ENCODE data around the gene TRMT44.
"Not testable (repeated sequence)": the region's sequence is repeated elsewhere in the genome, so short reads cannot be mapped to it uniquely, and the experiment has no call there.

TRMT44 gene

DNA sequence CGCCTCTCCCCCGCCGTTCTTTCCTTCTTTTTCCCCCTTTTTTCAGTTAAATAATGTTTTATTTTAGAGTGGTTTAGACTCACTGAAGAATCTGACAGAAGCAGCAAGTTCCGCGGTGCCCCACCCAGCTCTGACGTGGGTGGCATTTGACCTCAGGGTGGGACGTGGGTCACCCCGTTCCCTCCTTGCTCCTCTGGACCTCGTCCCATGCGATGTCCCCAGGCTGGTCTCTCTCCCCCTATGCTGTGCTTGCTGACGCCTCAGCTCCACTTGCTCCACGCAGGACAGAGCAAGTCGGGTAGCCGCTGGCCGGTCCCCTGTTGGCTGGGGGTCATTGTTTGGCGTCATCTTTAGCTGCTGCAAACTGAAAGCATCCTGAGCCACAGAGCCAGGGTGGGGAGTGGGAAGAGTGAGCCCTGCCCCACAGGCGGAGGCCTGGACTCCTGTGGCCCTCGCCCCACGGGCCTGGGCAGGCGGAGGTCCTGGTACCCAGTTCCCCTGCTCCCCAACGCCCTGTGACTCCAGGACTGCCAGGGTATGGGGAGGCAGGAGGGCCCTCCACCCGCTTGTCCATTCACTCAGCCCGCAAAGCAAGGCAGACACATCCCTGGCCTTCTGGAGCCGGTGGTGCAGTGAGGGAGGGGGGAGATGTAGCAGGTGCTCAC, 30.8 kb downstream of the TRMT44 start:
- DNase-seq = no peak

DNA sequence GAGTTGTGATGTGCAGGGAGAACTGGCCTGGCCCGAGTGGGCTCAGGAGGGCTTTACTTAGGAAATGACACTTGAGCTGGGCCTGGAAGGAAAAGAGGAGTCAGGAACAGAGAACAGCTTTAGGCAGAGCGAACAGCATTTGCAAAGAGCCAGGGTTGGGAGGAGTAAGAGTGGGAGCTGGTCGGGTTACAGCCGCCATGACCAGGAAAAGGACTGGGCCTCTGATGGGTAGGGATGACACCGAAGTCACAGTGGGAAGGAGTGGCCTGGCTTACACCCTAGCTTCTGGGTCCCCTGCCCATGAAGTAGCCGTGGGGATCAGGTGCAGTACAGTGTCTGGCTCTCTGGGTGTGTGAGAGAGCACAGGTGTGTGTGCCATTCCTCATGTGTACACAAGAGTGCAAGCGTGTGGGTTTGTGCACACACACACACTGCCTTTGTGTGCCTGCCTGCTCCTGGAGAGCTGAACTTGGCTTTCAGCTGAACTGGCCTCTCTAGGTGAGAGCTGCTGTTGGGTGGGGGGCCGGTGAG, 31.6 kb downstream of the TRMT44 start:
- no peak for DNase-seq

- DNase-seq = no peak
Measured at GRCh38 chr4:8472689-8473197, 32.2 kb downstream of the TRMT44 start.

DNA sequence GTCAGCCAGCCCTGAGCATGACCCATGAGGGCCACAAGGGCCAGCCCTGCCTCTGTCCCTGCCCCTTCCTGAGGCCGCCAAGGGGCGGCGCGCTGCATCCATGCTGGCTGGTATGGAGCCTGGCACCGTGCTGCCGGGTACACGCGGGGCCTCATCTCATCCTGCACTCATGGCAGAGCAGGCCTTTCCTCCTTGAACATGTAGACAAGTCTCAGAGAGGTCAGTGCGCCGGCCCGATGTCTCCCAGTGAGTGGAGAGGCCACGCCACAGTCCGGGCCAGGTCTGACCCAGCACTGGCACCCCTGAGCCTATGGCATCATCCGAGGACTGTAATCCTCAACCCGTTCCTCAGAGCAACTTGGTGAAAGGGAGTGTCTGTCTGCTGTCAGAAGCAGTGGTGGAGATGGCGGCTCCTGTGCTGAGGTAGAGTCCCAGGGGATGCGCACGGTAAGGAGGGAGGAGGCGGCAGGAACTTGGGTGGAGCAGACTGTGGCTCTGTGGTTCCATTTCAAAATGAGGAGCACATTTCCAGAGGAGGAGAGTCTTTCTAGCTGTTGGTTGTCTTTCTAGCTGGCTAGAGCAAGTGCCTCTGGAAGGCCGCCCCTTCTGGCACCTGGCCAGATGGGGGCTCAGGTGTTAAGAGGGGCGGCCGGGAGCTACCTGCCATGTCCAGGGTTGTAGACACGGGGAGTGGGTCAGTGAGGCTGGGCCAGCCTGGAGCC, 32.8 kb downstream of the TRMT44 start:
- no peak for DNase-seq

DNA sequence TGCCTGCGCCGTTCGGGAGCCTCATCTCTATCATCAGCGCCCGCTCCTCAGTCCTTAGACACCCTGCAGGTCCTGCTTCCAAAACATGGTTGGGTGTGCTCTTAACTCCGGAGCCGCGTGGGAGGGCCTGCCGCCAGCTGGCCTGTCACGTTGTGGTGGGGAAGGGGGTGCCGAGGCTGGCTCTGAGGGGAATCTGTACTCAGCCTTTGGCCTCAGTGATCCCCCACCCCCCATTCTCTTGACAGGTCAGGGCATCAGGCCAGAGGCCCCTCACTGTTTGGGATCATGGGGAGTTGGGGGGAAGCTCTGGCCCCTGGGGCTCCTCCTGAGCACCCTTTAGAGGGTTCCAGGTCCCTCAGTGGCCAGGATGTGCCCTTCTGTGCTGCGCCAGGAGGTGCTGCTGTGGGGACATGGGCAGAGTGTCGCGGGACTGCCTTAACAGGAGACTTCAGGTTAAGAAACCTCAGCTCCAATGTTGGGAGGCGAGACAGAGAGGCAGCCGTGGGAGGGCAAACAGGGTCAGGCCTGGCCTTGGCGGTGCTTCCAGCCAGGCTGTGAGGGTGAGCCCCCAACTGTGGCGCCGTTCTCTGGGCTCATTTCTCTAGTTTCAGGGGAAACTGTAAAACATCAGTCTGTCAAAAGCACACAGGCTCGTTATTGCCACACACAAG, 33.5 kb downstream of the TRMT44 start:
- DNase-seq = no peak

DNA sequence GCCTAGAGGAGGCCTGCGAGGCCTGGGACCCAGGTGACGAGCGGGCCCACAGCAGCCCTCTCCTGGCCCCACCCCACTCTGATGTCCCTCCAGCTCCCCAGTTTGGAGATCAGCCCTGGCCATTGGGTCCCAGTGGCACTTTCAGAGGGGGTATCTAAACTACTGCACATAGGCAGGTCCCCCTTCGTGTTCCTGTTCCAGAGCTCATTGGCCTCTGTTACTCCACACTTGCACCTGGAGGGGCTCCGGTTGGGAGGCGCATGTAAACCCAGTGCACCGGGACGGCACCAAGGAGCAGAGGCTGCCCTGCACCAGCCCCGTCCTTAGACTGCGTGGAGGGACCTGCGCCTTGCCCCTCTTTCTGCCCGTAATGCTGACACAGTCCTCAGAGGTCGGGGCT, 34.3 kb downstream of the TRMT44 start:
- no peak for DNase-seq

DNA sequence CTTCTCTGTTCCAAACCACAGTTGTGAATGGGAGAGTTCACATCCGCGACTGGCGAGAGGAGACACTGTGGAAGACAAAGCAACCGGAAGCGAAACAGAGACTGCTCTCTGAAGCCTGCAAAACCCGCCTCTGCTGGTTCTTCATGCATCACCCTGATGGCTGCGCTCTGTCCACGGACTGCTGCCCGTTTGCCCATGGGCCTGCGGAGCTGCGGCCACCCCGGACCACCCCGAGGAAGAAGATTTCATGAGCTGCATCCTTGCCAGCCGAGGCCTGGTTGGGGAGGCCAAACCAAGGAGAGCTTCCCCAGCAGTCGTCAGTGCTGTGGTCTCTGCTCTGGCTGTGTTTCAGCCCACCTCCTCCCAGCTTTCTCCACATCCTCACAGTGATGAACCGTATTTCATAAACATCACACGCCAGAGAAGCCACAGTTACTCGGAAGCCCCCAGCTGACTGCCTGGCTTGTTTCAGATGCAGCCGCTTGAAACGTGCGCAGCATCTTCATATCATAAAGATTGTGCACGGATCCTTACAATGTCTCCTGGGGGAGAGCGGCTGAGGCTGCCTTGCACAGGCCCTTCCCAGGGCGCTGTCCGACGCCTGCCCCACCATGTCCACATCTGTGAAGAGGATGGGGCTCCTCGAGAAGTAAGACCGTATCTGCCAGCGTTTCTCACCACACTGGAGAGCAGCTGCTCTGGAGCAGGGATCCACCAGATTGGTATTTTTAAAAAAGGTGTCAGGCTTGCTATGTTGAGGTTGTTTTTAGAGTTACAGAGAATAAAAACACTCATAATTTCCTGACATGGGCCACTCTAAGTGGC, 35.4 kb downstream of the TRMT44 start:
- DNase-seq = no peak

DNA sequence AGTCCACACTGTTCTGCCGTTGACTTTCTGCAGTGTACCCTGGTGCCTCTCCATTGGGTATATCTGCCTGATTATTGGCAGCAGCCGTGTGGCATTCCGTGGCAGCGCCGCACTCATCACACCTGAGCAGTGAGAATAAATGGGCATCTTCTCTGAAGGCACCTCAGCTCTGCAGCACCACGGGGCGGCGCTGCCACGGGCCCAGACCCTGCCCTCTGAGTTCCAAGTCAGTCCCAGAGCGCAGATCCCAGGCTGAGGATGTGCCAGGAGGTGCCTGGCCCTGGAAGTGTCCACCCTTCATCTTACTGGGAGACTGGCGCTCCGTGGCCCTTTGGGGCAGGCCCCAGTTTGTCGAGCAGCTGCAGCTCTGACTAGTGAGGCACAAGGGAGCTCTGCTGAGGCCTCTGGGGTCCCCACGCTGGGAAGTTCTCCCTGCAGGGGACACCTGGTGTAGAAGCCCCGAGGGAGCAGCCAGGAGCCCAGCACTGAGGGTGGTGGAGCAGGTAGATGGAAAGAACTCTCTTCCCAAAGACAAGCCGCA, 36.6 kb downstream of the TRMT44 start:
- DNase-seq = no peak

DNA sequence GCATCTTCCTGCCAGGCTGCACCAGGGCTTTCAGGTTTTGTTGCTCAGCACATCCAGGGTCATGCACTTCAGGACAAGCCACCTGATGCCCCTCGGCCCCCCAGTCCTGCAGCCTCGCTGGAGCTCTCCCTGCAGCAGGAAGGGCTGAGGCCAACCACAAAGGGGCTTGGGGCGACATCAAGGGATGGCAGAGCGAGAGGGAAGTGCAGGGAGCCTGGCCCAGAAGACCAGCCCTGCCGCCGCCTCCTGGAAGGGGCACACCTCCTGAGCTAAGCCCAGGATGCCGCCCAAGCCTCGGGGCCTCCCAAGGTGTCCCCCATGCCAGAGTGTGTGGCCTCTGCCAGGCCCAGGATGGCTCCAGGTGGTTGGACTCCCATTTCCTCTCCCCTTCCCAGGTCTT, 37.1 kb downstream of the TRMT44 start:
- DNase-seq = no peak

- DNase-seq = no peak
Measured at GRCh38 chr4:8478371-8478770, 37.8 kb downstream of the TRMT44 start.

DNA sequence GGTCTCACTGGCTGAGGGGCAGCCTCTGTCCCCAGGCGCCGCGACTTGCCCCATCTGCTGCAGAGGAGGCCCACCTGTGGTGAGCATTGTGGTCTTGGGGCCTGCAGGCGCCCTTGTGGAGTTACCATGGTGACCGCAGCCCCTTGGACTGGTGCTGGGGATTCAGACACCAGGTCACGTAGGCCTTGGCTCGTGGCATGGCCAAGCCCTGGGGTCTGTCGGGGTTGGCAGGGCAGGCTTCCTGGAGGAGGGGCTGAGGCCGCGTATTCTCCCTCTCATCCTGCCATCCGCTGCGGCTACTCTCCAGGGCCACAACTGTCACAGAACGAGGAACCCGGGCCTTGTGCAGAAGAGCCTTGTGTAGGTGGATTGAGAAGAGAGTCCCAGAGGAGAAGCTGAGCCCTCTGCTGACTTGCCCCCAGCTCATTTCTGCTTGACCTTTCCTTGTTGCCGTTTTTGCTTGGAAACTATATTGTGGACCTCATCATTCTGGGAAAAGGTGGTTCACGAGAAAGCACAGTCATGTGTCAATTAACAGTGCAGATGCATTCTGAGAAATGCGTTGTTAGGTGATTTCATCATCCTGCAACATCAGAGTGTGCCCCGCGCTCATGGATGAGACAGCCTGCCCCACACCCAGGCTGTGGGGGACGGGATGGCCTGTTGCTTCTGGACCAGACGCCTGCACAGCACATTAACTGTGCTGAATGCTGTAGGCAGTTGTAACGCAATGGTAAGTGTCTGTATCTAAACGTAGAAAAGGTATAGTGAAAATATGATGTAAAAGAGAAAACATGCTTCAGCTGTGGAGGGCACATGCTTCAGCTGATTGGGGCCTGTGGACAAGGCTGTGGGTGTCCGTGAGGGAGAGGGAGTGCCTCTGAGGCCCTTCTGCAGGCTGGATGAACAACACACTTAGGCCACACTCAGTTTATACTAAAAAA, 38.5 kb downstream of the TRMT44 start:
- DNase-seq = no peak

DNA sequence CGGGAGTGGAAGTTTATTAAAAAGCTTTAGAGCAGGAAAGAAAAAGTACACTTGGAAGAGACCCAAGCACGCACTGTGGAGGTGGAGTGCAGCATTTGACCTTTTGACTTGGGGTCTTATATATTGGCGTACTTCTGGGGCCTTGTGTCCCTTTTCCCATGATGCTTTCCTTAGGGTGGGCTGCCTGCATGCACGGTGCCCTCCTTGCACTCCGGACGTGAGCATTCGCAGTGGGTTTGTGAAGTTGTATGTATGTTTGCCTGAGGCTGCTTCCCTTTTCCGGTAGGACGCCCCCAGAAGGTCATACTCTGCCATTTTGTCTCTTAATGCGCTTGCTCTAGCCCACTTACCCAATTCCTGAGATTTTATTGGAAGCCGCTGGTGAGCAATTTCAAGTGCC, 39.6 kb downstream of the TRMT44 start:
- DNase-seq = no peak

- not testable (repeated sequence) for DNase-seq
Measured at GRCh38 chr4:8486643-8487042, 46.1 kb downstream of the TRMT44 start.

DNA sequence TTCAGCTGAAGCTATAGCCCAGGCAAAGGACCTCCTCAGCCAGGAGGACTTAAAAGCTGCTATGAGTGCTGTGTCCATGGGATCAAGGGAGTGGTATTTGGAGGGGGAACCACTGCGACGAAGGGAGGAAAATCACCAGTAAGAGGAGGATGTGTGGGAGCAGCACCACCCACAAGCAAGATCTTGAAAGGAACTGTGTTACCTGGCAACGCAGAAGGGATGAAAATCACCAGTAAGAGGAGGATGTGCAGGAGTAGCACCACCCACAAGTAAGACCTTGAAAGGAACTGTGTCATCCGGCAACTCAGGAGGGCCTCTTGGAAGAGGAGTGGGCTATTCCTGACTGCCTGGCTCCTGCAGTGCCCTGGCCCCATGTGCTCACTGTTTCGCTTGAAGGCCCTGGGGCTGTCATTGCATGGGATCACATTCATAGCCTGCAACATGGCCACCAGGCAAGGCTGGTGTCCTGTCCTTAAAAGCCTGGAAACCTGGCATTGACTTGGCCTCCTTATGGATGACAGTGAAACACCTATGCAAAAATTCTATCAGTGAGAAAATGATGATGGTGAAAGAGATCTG, 48.3 kb downstream of the TRMT44 start:
- no peak for DNase-seq

DNA sequence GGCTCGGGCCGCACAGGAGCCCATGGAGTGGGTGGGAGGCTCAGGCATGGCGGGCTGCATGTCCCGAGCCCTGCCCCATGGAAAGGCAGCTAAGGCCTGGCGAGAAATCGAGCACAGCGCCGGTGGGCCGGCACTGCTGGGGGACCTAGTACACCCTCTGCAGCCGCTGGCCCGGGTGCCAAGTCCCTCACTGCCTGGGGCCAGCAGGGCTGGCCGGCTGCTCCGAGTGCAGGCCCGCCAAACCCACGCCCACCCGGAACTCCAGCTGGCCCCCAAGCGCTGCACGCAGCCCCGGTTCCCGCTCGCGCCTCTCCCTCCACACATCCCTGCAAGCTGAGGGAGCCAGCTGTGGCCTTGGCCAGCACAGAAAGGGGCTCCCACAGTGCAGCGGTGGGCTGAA, 50.9 kb downstream of the TRMT44 start:
- DNase-seq = not testable (repeated sequence)

GRCh38 chr4:8492174-8492573, 51.6 kb downstream of the TRMT44 start:
- DNase-seq = no peak

DNA sequence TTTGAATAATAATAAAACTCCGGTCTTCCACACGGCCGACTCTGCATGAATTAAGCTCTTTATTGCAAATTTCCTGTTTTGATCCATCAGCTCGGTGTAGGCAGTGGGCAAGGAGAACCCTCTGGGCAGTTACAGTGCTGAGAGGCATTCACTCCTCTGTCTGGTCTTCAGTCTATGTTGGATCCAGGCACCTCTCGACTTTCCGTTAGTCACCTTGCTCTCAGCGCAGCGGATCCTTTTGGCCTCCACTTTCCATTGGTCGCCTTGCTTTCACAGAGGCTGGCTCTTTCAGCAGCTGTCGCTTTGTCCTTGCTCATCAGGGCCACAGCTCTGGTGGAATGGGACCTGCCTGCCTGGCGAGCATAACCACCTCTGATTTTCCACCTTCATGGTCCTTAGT, 52.9 kb downstream of the TRMT44 start:
- DNase-seq = no peak

GRCh38 chr4:8494218-8494617, 53.6 kb downstream of the TRMT44 start:
- DNase-seq = no peak

DNA sequence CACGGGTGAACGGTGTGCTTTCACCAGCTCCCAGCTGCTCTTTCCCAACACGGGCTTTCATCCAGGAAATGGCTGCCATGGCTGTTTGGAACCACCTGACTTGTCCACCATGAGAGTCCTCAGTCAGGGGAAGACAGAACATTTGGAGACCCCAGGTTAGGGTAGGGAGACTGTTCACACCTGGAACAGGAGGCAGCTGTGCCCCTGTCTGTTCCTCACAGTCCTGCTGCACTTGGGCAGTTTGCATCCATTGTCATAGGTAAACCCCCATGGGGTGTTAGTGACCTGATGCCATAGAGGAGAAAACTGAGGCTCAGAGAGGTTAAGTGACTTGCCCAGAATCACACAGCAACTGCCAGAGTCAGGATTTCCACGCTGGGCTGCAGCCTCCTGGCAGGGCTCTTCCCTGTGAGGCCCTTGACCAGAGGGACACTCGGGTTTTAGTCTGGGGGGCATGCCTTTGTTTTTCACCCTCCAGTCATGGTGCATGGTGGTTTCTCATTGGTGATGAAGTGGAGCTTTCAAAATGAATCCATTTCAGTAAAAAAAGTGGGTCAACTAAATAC, 54.5 kb downstream of the TRMT44 start:
- DNase-seq = no peak

DNA sequence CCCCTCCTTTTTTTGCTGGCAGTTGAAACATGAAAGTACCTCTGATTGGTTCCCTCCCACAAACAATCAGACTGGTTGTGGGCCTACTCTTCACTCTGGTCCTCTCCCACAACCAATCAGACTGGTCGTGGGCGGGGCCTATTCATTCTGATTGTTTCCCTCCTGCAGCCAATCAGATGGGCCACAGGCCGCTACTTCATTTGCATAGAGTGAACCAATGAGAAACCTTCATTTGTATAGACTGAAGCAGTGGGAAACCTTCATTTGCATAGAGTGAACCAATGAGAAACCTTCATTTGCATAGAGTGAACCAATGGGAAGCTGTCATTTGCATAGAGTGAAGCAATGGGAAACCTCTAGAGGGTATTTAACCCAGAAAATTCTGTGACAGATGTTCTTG, 55.2 kb downstream of the TRMT44 start:
- no peak for DNase-seq

GRCh38 chr4:8497762-8498161, 57.2 kb downstream of the TRMT44 start:
- no peak for DNase-seq
